SK-N-MC (cell line): Measurements from ENCODE around the gene ZNF200.

Experiments
- DNase-seq: peaks from one replicate; pipeline ENCODE4 v3.0.0-alpha.2; 2011; ENCODE audit warnings: low read depth, low spot score
- H3K27ac ChIP-seq: fragments of 200-600 bp; sonication (generic); 2 replicates; pipeline ENCODE4 v1.5.1; 2016; ENCODE audit warnings: mixed run types
- H3K36me3 ChIP-seq: fragments of 200-600 bp; sonication (generic); 2 replicates; pipeline ENCODE4 v1.6.1; 2017; ENCODE audit warnings: antibody characterized with exemption, low read length, mixed read lengths; ENCODE audit not compliant: insufficient read depth
- H3K4me3 ChIP-seq: fragments of 200-600 bp; sonication (generic); 2 replicates; pipeline ENCODE4 v1.5.1; 2016
- H3K9ac ChIP-seq: fragments of 200-600 bp; sonication (generic); 2 replicates; pipeline ENCODE4 v1.8.0; 2017; ENCODE audit warnings: mixed run types, mixed read lengths; ENCODE audit not compliant: insufficient read length
- H3K9me3 ChIP-seq: fragments of 200-600 bp; sonication (generic); 2 replicates; pipeline ENCODE4 v1.6.1; 2017; ENCODE audit warnings: low read depth, mild to moderate bottlenecking, antibody characterized with exemption, low read length, moderate library complexity, mixed read lengths
- EZH2 ChIP-seq: fragments of 200-600 bp; sonication (generic); IDR thresholded peaks from one replicate; pipeline ENCODE4 v1.6.1; 2017; ENCODE audit warnings: antibody characterized with exemption
- FOXP2 ChIP-seq: optimal IDR thresholded peaks from 2 replicates; pipeline ENCODE3; 2011; ENCODE audit warnings: mild to moderate bottlenecking, moderate library complexity; ENCODE audit not compliant: insufficient read depth; ENCODE audit errors: extremely low read length, control extremely low read depth
- POLR2AphosphoS5 ChIP-seq: IDR thresholded peaks from 2 replicates; pipeline ENCODE4 v1.6.1; 2012; ENCODE audit warnings: mild to moderate bottlenecking, low read depth, low read length, borderline replicate concordance

The ZNF200 gene

DNA sequence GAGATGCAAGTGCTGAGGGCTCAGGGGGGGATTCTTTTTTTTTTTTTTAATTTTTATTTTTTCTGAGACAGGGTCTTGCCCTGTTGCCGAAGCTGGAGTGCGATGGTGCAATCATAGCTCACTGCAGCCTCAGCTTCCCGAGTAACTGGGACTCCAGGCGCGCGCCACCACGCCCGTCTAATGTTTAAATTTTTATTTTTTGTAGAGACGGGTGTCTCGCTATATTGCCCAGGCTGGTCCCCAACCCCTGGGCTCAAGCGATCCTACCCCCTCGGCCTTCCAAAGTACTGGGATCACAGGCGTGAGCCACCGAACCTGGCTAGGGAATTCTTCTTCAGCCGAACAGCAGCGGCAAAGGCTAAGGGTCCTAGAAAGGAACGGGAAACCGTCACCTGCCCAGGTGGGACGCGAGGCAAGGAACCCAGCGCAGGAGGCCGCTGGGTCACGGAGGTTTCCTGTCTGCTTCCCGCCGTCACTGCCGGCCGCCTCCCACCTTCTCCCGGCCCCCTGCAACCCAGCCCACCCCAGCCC is 60.3 kb downstream of the ZNF200 start:
- Histone ChIP-seq H3K9ac (no peak overlapping the region), H3K9me3 (no peaks in the 10 kb centered on the region), H3K4me3 (peak overlapping the region; percentile 73; the same call in 1 of the 2 replicates), H3K36me3 (no peaks in the 10 kb centered on the region), H3K27ac (no peak overlapping the region)
- no peak for DNase-seq
- TF ChIP-seq POLR2AphosphoS5, result no peak
- no peak for TF ChIP-seq FOXP2
- no peak for TF ChIP-seq EZH2

DNA sequence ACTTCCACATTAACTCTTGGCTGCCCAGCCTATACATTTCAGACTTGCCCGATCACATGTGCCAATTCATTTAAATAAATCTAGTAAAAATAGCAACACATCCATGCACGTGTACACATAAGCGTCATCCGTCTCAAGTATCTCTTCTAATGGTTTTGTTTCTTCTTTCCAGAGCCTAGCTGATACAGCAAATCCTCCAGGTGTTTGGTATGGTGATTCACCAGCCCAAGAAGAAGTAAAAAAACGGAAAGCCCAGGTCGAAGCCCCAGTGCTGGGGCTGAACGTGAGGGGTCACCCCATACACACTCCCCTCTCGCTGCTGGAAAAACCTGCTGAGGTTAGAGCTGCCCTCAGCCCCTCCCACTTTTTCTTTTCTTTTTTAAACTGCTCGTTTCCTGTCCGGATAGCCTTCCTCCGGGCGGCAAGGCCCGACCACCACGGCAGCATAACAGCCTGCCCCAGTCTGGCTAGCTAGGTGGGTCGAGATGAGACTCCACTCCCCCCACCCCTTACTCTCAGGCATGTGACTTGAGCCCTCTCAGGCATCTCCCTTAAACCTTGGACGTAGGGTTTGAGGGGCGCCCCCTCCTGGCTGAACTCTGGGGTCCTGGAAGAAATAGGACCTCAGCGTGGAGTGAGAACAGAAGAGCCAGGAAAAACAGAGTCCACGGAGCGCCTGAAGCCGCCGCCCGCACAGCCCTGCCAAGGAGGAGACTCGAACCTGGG is 60.9 kb downstream of the ZNF200 start:
- no peaks in the 10 kb centered on the region for H3K36me3 ChIP-seq
- H3K27ac ChIP-seq, result no peak overlapping the region
- TF ChIP-seq POLR2AphosphoS5, result no peak
- TF ChIP-seq EZH2, result no peak
- no peak for TF ChIP-seq FOXP2
- H3K4me3 ChIP-seq, result no peak overlapping the region
- H3K9ac ChIP-seq, result no peak overlapping the region
- DNase-seq, result no peak
- no peaks in the 10 kb centered on the region for H3K9me3 ChIP-seq
